Cerebellar nuclear complex (tissue), 1 donor: ENCODE results near the gene GLG1.
"Not testable (repeated sequence)": the region's sequence is repeated elsewhere in the genome, so short reads cannot be mapped to it uniquely, and the experiment has no call there.

Source experiments
- DNase-seq, 2 experiments: peaks; one replicate each; lab custom pipeline; 2025; lab: John Stamatoyannopoulos, UW

Gene GLG1

GRCh38 chr16:74409185-74409981 lies 197.5 kb downstream of the GLG1 start:
- DNase-seq = not testable (repeated sequence)

GRCh38 chr16:74407362-74407705 lies 199.6 kb downstream of the GLG1 start:
- DNase-seq = not testable (repeated sequence)

DNA sequence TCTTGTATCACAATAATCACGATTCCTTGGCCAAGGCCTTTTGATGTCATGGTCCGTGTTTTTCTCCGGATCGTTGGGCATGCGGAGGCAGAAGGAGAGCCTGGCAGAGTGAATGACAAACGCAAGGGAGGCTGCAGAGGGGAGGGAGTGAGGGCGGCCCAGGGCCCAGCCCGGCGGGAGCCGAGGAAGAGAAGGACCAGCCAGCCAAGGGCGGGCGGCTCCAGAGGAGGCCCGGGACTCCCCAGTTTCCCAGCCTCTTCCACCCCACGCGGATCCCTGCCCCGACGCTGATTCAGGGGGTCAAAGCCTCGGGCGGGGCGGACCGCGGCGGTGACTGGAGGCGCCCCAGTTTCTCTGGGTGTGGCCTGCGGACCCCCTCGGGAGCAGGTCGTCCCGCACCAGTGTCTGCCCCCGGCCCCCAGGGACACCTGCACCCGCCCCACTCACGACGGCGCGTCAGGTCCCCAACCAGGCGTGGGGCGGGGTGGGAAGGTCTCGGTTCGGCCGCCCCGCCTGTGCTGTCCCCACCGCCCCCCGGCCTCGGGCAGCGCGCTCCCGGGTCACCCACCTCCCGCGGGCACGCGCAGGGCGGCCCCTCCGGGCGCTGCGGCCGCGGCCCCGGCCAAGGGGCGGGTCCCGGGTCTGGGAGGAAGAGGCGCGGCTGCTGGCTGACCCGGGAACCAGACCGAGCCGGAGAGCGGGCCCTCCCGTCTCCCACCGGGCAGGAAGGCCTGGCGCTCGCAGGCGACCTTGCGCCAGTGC lies 200.1 kb downstream of the GLG1 start:
- DNase-seq = not testable (repeated sequence)

DNA sequence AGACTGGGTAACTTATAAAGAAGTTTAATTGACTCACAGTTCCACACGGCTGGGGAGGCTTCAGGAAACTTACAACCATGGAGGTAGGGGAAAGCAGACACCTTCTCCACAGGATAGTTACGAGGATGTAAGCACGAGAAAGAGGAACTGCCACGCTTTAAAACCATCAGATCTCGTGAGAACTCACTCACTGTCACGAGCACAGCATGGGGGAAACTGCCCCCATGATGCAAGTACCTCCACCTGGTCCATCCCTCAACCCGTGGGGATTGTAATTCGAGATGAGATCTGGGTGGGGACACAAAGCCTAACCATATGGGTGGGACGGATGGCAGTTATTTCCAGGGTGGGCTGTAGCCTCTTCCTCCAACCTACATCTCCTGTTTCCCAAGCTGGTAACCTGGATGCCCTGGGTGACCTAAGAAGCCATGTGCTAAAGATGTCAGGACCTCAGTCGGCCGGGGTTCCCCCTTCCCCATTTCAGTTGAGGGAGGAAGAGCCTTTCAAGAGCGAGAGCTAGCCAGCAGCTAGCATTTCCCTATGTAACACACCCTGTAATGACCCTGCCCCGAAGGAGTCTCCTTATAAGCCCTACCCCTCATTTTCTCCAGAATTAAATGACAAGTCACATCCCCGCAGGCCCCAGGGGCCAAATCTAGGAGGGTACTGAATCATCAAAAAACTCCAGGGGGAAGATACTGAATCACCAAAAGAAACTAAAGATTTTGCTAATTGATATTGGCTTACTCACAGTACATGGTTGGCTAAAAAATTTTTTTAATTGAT lies 202.6 kb downstream of the GLG1 start:
- DNase-seq = not testable (repeated sequence)

DNA sequence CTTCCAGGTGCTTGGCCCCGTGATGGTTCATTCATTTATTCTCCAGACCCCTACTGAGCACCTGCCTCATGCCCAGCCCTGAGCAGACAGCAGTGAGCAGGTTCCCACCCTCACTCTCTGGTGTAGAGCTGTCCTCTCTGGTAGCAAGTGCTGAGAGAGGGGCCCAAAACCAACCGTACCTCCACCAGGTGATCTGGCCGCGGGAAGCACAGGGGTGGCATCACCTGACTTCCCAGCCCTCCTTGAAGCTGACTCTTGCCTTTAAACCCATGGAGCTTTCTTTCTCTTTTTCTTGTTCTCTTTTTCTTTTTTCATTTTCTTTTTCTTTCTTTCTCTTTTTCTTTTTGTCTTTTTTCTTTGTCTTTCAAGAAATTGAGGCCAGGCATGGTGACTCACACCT lies 206.7 kb downstream of the GLG1 start:
- DNase-seq = not testable (repeated sequence)

DNA sequence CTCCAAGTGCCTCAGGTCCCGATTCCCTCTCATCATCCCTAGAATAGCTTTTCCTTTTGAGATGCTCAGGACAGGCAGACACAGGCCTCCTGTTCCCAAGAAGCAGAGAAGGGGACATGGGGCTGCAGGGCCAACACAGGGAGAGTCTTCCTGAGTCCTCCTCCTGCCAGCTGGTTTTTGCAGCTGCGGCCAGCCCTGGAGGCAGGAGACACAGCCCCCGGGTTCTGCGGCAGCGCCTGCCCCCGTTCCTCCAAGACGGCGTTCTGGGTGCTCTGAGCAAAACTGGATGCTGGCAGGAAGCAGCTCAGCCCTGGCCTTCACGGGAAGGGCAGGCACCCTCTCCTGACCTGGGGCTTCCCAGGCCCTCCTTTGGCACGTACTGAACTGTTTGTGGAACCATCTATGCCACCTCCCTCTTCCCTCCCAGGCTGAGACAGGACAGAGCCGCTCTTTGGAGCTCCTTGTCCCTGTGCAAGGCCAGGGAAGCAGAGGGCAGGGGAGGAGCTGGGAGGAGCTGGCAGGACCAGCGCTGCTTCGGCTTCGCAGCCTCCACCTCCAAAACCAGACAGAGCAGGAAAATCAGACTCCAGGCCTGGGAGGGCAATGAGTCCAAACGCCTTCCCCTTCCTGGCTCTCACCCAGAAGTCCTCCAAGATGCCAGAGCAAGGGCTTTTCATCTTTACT lies 208.6 kb downstream of the GLG1 start:
- not testable (repeated sequence) for DNase-seq
